Thyroid gland (tissue), 4 donors: Measurements from ENCODE around the gene C14orf93.

ENCODE experiments used
- POLR2A ChIP-seq, 2 donors: fragments of 450-650 bp; IDR thresholded peaks; one replicate each; pipeline ENCODE4 v1.6.1; 2017; ENCODE audit warnings: antibody characterized with exemption in 2 of 2, mild to moderate bottlenecking in 2 of 2, moderate library complexity in 1 of 2
- TF ChIP-seq, protein P1 (sequence below), 6 experiments: fragments of 200-600 bp in 3 of 6; fragments of 450-650 bp in 3 of 6; sonication (generic) in 3 of 6; IDR thresholded peaks; one replicate each; pipeline ENCODE4 v1.5.1; 2016 to 2019; ENCODE audit warnings: antibody characterized with exemption in 6 of 6, mild to moderate bottlenecking in 2 of 6, inconsistent platforms in 1 of 6, moderate library complexity in 1 of 6

DNA sequence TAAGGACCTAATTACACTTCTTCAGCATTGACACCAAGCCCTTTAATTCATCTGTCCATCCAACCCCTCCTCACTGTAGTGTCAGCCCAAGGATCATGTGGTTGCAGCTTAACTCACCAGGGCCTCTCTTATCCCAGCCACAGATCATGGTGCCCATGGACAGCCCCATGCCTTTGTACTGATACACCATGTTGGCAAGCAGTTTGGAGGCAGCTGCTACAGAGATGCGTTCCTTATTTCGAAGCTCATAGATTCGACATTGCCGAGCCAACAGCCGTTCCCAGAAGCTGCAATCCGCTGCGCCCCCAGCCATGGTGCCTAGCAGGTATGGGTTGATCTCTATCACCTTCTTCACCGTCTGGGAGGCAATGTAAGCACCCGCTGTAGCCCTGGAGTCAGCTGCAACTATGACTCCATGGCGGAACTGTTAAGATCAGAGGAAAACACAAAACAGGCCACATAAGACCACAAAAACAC, 23.3 kb upstream of the C14orf93 start:
- TF ChIP-seq, protein P1, sequence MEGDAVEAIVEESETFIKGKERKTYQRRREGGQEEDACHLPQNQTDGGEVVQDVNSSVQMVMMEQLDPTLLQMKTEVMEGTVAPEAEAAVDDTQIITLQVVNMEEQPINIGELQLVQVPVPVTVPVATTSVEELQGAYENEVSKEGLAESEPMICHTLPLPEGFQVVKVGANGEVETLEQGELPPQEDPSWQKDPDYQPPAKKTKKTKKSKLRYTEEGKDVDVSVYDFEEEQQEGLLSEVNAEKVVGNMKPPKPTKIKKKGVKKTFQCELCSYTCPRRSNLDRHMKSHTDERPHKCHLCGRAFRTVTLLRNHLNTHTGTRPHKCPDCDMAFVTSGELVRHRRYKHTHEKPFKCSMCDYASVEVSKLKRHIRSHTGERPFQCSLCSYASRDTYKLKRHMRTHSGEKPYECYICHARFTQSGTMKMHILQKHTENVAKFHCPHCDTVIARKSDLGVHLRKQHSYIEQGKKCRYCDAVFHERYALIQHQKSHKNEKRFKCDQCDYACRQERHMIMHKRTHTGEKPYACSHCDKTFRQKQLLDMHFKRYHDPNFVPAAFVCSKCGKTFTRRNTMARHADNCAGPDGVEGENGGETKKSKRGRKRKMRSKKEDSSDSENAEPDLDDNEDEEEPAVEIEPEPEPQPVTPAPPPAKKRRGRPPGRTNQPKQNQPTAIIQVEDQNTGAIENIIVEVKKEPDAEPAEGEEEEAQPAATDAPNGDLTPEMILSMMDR (IDR thresholded peaks at IDR 0.05): no peak
- no peak for TF ChIP-seq POLR2A (IDR thresholded peaks at IDR 0.05)
